Suprapubic skin (tissue), 3 donors: ENCODE data around the gene TANK.

ENCODE experiments used
- EP300 ChIP-seq: sonication (generic); formaldehyde crosslinking; IDR thresholded peaks from one replicate; pipeline ENCODE4 v1.6.1; 2017; ENCODE audit warnings: antibody characterized with exemption
- POLR2A ChIP-seq, 2 donors: fragments of 450-650 bp; IDR thresholded peaks; one replicate each; pipeline ENCODE4 v1.6.1; 2017; ENCODE audit warnings: antibody characterized with exemption in 2 of 2, mild to moderate bottlenecking in 2 of 2, moderate library complexity in 2 of 2
- TF ChIP-seq, protein P1 (sequence below), 2 donors: fragments of 200-600 bp in 1 of 2; fragments of 450-650 bp in 1 of 2; sonication (generic) in 1 of 2; IDR thresholded peaks; one replicate each; pipeline ENCODE4 v1.5.1; 2016 to 2019; ENCODE audit warnings: antibody characterized with exemption in 2 of 2, mild to moderate bottlenecking in 1 of 2, moderate library complexity in 1 of 2

DNA sequence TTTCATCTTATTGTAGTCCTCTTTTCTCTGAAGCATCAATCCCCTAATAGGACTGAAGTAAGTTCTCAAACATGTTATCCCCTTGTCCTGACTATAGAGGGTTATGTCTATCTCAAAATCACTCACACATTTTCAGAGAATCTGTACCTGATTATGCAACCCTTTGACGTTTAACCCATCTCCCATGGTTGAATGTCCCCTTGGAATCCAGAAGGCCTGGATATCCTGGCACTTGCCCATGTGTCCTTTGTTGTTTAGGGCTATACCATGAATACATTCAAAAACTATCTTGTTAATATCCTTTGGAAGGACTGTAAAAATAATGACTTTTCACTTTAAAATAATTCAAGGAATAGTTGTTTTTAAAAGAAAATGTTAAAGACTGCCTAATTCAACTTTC lies 81.7 kb downstream of the TANK start:
- TF ChIP-seq, protein P1, sequence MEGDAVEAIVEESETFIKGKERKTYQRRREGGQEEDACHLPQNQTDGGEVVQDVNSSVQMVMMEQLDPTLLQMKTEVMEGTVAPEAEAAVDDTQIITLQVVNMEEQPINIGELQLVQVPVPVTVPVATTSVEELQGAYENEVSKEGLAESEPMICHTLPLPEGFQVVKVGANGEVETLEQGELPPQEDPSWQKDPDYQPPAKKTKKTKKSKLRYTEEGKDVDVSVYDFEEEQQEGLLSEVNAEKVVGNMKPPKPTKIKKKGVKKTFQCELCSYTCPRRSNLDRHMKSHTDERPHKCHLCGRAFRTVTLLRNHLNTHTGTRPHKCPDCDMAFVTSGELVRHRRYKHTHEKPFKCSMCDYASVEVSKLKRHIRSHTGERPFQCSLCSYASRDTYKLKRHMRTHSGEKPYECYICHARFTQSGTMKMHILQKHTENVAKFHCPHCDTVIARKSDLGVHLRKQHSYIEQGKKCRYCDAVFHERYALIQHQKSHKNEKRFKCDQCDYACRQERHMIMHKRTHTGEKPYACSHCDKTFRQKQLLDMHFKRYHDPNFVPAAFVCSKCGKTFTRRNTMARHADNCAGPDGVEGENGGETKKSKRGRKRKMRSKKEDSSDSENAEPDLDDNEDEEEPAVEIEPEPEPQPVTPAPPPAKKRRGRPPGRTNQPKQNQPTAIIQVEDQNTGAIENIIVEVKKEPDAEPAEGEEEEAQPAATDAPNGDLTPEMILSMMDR (IDR thresholded peaks at IDR 0.05) = no peak
- TF ChIP-seq POLR2A (IDR thresholded peaks at IDR 0.05) (no peak), EP300 (no peak)
